Activated T-cell treated with anti-CD3 and anti-CD28 coated beads, Interleukin-2, amount 50 U/mL, for 24 hours (primary cell): ENCODE measurements around the gene BPGM.

ENCODE experiments used
- DNase-seq: peaks from one replicate; pipeline ENCODE4 v3.0.0-alpha.2; 2020
- H3K27ac Mint-ChIP-seq: 2 replicates; pipeline ENCODE4 v1.8.0; 2020; ENCODE audit warnings: mild to moderate bottlenecking, mixed read lengths
- H3K27me3 Mint-ChIP-seq: 2 replicates; pipeline ENCODE4 v1.8.0; 2020; ENCODE audit warnings: mixed read lengths
- H3K36me3 Mint-ChIP-seq: 2 replicates; pipeline ENCODE4 v1.8.0; 2020; ENCODE audit warnings: low read depth, mixed read lengths
- H3K4me1 Mint-ChIP-seq: 2 replicates; pipeline ENCODE4 v1.8.0; 2020; ENCODE audit warnings: low read depth, mixed read lengths
- H3K4me3 Mint-ChIP-seq: 2 replicates; pipeline ENCODE4 v1.8.0; 2020; ENCODE audit warnings: mild to moderate bottlenecking, moderate library complexity, mixed read lengths
- H3K9me3 Mint-ChIP-seq: 2 replicates; pipeline ENCODE4 v1.8.0; 2020; ENCODE audit warnings: mixed read lengths

The BPGM gene

DNA sequence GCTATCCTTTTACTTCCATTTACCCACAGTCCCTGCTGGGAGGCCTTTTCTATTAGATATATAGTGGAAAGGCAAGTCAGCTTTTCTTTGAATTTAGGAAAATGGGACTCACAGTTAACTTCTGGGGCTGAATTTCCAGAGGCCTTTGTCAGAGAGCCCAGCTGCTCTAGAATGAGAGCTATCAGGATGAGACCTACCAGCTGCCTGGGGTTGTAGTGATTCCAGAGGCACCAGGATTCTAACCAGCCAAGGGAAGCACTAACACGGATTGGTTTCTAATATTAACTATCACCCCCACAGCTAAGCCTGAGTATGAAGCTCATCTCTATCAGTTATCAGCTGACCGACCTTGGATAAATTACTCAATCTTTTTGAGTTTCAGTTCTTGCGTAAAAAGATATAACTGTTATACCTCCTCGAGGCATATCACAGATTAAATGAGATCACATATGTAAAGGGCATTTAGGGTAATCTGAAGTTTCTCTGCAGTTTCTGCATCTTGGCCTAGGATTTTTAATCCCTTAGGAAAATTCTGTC is 76.2 kb downstream of the BPGM start:
- Mint-ChIP-seq H3K36me3 (no peaks in the 10 kb centered on the region), H3K27me3 (no peaks in the 10 kb centered on the region), H3K27ac (no peak overlapping the region), H3K9me3 (peaks cover 4% of the 10 kb centered on the region), H3K4me1 (no peaks in the 10 kb centered on the region), H3K4me3 (no peak overlapping the region)
- DNase-seq: no peak

DNA sequence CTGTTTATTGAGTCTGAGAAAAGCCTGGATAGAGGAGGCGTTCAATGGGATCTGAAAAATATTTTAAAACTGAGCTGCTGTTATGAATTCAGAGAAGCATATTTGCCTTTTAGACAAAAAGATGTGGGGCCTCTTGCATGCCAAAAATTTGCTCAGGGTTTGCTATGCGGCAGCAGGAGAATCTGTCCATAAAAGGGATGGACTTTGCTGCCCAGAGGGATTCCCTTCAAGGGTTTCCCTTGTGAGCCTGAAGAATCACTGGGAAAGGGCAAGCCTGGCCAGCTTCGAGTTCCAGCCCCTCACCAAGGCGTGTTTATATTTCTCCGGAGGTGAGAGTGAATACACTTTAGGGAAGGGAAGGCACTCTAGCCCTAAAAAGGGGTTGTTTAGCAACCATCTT is 77.2 kb downstream of the BPGM start:
- no peaks in the 10 kb centered on the region for H3K36me3 Mint-ChIP-seq

DNA sequence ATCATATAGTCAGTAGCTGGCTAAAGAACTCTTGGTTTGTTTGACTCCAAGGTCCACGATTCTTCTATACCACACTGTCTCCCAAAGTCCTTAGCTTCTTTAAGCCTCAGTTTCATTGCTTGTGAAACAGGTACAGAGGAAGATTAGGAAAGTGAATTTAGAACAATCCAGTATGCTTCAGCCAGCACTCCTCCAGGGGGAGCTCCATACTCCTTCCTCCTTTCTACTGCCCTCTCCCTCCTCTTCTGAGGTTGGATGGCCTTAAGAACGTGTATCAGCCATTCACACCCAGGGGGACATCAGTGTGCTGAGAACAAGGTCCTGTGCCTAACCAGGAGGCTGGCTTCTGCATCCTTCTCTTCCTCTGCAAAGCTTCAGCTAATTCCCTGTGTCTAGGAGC is 78.0 kb downstream of the BPGM start:
- Mint-ChIP-seq H3K27ac (no peak overlapping the region), H3K4me3 (no peak overlapping the region), H3K36me3 (no peaks in the 10 kb centered on the region), H3K27me3 (no peaks in the 10 kb centered on the region), H3K9me3 (peaks cover 4% of the 10 kb centered on the region), H3K4me1 (peaks cover 3% of the 10 kb centered on the region)
- DNase-seq: no peak

More for the DNA sequence above, 77.2 kb downstream of the BPGM start:
- Mint-ChIP-seq H3K27me3 (no peaks in the 10 kb centered on the region), H3K4me3 (no peak overlapping the region), H3K4me1 (peaks cover 3% of the 10 kb centered on the region), H3K27ac (no peak overlapping the region), H3K9me3 (peaks cover 4% of the 10 kb centered on the region)
- DNase-seq: no peak

DNA sequence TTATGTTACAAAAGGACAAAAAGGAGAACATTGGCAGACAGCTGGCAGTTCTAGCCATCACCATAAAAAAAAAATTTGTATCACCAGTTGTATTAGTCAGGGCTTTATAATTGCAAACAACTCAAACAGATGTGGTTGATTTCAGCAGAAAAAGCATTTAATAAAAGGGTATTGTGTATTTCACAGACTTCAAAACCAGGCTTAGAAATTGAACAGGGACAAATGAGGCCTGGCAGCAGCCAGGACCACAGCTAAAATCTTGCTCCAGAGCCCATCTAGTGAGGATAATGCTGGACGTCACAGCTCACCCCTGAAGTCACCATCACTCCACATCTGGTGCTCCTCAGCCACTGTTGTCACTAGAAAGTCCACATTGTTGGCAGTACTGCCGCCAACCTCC is 79.9 kb downstream of the BPGM start:
- no peak overlapping the region for H3K27ac Mint-ChIP-seq

DNA sequence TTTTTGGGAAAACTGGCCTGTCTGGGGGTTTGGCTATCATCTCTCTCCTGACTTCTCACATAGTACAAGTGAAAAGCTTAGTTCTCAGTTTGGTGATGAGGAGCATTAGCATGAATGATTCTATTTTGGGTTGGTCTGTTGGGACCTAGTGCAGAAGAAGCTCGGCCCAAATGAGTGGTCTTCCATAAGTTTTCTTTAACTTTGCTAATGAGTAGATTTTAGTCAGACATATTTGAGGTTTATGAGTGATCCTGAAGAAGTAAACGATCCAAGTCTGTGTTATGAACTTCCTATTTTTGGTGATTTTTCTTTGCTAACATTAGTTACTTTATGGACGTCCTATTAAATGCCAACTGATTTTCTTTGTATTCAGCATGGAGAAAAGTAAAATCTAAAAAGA is 81.1 kb downstream of the BPGM start:
- DNase-seq: no peak
- peaks cover 17% of the 10 kb centered on the region for H3K4me1 Mint-ChIP-seq
- no peak overlapping the region for H3K4me3 Mint-ChIP-seq
- H3K27me3 Mint-ChIP-seq: no peaks in the 10 kb centered on the region
- H3K27ac Mint-ChIP-seq: no peak overlapping the region
- H3K9me3 Mint-ChIP-seq: peaks cover 4% of the 10 kb centered on the region
- H3K36me3 Mint-ChIP-seq: no peaks in the 10 kb centered on the region

More for the DNA sequence above, 79.9 kb downstream of the BPGM start:
- DNase-seq: no peak
- H3K4me1 Mint-ChIP-seq: peaks cover 11% of the 10 kb centered on the region
- peaks cover 4% of the 10 kb centered on the region for H3K9me3 Mint-ChIP-seq
- no peaks in the 10 kb centered on the region for H3K36me3 Mint-ChIP-seq
- no peak overlapping the region for H3K4me3 Mint-ChIP-seq
- H3K27me3 Mint-ChIP-seq: no peaks in the 10 kb centered on the region
